GM21723 (cell line): ENCODE measurements around the gene NHERF1.
A peak's percentile ranks its signal among the peaks of the same experiment; 100 is the strongest.

Experiments used
- ATAC-seq: cut with Tn5 transposase; IDR thresholded peaks from one replicate; pipeline ENCODE4 v1.9.1; 2021; ENCODE audit warnings: mild to moderate bottlenecking, moderate library complexity; ENCODE audit not compliant: unreplicated experiment

Gene NHERF1

DNA sequence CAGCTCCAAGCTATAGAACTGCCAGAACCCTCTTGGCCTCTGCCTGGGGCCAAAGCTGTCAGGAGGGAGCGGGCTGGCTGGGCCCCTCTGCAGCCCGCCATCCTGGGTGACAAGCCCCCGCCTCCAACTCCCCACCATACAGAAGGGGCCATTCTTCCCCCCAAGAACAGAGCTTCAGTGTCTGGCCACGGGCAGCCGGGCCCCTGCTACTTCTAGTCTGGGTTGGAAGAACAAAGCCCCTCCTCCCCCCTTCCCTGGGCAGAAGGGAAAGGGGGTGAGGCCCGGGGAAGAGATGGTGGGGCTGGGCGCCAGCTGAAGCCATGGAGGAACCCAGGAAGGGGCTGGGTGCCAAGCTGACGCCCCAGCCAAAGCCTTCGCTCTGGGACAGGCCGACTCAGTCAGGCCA is 18.7 kb downstream of the NHERF1 start:
- ATAC-seq: no peak

DNA sequence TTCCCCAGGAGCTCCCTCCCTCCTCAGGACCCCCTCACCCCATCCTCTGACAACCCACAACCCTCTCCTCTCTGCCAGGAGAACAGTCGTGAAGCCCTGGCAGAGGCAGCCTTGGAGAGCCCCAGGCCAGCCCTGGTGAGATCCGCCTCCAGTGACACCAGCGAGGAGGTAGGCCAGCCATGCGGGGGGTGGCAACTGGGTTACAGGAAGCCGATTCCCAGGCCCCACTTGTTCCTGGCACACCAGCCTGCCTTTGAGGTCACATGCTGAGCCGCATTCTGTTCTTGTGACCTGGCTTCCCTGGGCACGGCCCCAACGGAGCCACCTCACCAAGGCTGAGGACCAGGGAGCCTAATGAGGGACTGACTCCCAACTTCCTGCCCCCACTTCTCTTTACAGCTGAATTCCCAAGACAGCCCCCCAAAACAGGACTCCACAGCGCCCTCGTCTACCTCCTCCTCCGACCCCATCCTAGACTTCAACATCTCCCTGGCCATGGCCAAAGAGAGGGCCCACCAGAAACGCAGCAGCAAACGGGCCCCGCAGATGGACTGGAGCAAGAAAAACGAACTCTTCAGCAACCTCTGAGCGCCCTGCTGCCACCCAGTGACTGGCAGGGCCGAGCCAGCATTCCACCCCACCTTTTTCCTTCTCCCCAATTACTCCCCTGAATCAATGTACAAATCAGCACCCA is 19.8 kb downstream of the NHERF1 start:
- ATAC-seq: no peak

DNA sequence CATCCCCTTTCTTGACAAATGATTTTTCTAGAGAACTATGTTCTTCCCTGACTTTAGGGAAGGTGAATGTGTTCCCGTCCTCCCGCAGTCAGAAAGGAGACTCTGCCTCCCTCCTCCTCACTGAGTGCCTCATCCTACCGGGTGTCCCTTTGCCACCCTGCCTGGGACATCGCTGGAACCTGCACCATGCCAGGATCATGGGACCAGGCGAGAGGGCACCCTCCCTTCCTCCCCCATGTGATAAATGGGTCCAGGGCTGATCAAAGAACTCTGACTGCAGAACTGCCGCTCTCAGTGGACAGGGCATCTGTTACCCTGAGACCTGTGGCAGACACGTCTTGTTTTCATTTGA is 20.3 kb downstream of the NHERF1 start:
- no peak for ATAC-seq

DNA sequence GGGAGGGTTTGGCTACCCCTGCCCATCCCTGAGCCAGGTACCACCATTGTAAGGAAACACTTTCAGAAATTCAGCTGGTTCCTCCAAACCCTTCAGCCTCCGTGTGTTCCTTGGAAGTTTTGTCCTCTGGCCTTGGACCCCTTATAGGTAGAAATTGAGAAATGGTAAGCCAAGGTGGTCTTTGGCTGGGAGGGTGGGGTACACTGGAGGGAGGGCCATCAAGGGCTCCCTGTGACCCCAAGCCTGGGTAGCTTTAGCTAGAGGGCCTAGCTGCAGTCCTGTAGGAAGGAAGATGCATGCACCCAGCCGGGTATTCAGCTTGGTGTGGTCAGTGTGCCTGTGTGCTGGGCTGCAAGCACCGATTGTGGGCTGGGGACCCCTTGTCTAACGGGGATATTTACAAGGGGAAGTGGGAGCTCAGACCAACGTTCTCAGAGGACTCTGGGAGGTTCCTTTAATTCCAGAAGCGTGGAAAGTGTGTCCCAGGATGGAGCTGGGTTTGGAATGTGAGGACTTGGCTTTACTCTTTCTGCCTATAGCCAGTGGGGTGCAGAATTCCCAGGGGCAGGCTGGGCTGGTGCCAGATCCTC is 20.9 kb downstream of the NHERF1 start:
- ATAC-seq: no peak

DNA sequence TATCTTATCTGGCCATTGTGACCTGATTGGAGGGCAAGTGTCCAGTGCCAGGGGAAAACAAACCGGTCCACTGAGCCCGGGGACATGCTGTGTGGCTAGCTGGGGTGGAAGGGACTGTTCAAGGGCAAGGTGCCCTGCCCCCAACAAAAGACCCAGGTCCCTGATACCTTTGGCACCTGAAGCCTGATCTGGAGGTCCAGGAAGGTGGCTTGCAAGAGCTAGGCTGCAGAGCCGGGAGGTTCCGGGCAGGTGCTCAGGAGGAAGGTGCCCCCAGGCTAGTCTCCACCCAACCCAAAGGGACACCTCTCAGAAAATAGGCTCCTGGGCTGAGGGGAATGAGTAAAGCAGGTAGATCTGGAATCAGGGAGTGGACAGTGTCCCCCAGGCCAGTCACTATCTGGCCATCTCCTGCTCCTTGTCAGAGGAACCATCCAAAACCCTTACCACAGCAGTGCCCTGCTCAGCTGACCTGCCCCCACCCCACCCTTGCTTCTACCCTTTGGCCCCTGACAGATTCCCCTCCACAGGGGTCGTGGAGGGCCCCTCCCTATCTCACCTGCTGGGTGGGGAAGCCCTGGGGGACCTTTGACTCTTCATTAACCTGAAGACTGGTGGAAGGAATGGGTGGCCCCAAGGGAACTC is 21.5 kb downstream of the NHERF1 start:
- ATAC-seq: no peak

DNA sequence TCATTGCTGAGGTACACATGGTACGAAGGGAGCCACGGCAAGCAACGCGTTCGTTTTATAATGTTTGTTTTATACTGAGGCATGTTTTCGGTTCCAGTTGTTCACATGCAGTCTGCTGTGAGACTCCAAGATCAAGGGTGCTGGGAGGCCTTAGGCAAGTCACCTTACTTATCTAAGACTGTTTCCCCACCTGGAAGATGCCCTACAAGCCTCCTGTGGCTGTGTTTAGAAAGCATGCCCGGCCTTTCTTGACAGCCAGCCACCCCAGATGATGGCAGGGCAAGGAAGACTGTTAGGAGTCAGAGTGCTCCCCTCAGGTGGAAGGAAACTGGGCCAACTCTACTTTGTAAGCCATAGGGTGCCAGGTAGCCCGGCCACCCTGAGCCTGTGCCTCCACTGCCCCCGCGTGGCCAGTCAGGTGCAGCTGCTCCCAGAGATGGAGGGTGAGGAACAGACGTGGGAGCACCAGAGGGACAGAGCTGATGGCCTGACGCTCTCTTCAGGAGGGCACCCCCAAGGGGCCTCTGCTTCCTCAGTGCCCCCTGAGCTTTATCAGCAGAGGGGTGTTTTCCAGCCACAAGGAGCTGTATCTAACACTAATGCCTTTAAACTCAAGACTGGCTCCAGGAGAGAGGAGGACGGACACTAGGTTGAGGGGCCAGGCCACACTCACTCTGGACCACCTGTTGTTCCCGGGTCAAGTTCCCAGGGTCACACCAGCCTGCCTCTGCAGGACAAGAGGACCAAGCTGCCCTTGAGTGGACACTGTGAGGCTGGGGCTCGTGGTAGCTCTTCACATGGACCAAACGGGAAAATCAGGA is 22.3 kb downstream of the NHERF1 start:
- ATAC-seq: no peak

DNA sequence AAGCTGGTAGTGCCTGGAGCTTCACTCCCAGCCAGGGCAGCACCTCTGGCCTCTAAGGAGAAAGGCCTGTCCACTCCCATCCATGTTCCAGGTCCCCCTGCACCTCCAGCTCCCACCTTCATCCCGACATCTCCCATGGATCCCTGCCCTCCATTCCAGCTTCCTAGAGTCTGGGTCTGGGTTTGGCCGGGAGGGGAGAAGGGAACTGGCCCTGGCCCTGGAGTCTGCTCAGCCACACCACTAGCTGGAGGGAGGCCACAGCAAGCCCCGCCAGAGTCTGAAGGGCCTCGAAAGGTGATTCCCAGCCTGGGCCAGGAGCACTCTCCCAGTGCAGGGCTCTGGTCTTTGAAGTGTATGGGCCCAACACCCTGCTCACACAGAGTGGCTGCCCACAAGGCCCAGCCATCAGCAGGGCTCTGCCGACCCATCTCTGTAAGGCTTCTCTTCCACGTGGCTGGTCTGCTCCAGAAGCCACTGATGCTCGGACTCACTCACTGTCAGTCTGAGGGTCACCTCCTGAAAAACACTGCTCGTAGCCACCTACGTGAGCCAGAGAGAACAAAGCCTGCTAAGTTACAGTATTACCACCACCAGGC is 23.0 kb downstream of the NHERF1 start:
- ATAC-seq: no peak

DNA sequence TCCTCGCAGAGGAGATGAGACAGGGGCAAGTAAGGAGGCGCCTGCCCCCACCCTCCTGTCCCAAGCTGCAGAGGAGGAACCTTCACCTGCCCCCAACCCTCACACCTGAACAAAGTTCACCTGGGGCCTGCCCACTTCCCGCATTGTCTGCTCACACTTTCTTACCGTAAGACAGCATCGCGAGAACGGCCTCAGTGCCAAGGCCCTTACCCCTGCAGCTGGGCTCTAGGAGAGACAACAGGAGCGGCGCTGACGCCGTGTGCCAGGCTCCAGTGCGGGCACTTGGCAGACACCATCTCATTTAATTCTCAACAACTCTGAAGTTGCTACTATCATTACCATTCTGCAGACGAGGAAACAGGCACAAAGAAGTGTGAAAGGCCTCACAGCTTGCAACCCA is 23.6 kb downstream of the NHERF1 start:
- ATAC-seq: no peak

DNA sequence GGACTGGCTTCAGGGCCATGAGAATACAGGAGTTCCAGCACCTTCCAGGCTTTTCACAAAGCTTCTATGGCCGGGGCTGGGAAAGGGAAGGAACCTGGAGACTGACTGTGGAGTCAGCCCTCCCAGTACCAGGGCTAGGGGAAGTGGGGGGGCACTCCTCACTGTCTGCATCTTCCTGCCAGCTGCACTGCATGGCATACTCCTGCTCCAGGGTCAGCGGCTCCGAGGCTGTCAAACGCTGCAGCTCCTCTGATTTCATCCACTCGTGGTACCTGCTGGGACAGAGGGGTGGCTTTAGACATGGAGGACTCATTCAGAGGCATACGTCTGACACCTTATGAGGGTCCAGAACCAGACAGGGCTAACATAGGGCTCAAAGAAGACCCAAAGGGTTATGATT is 25.0 kb downstream of the NHERF1 start:
- no peak for ATAC-seq

DNA sequence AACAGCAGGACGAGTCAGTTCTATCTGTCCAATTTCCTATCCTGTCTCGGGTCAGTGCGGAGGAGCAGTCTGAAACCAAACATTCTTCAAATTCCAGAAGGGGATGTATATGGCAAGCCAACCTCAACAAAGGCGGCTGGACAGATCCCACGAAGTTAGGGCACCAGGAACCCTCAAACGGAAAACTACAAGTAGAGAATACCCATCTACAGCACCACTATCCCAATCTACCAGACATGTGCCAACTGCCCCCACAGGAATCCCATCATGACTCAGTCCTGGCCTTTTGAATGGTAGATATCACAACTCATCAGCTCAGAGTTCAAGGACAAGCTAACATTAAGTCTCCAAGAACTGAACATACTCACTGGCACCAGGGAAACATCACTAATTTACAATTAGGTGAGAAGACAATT is 25.5 kb downstream of the NHERF1 start:
- no peak for ATAC-seq

DNA sequence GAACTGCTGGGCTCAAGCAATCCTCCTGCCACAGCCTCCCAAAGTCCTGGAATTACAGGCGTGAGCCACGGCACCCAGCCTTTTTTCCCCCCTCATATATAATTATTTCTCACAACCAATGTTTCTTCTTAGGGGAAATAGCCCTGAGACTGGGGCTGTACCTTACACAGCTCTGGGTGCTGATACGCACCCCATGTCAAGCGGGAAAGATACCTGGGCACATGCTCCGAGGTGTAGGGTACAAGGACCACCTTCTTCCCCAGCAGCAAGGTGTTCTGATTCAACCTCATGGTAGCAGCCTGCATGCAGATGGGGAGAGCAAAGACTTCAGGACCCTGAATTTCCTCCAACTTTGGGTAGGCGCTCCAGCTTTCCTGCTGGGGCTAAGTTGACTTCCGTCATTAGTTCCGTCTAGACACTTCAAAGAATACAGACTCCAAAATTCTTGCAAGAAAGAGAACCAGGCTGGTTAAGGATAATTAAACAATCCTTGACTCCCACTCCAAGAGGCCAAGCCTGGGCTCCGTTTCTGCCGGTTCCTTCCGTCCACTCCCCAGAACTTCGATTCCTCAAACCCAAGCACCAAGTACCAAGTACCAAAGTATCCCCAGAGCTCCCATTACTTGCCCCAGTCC is 27.1 kb downstream of the NHERF1 start:
- no peak for ATAC-seq

DNA sequence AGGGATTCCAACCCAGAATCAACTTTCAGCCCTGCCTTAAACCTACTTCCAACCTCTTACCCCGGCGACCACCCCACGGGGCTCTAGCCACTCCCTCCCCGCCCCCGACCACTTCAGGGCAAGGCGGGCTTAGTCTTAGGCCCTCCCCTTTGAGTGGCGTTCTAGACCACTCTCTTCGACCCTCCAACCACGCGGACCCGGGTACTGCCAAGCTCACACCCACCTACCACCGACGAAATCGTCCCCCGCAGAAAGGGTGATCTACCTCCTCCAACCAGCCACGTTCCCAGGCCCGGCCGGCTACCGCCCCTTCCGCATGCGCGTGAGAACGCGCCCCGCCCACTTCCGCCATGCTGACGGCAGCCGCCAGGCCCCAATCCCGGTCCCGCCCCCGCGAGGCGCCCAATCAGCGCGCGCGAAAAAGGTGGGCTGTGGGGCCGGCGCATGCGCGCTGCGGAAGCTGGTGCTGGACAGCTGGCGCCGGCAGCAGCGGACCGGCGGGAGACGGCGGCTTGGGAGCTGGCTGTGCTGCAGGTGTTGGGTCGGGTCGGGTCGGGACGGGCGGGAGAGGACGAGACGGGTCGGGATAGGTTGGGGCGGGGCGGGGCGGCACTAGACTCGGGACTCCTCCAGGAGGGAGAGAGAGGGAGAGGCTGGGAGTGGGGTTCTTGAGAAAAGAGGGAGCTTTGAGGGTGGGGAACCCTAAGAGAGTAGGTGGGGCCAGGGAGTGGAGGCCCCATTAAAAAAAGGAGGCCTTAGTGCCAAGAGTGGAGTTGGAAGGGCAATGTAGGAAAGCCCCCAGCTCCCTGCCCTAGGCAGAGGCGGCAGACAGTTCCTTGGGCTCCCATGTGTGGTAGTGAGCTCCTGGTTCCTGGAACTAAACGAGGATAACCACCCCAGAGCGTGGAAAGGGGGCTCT is 27.9 kb downstream of the NHERF1 start, which contains the start of gene NAT9:
Gene NAT9 (minus strand): TSS at position 302 of the 919 bp plus-strand sequence. CDS start 647 bp downstream, outside the sequence.
- peak; percentile 58 for ATAC-seq

DNA sequence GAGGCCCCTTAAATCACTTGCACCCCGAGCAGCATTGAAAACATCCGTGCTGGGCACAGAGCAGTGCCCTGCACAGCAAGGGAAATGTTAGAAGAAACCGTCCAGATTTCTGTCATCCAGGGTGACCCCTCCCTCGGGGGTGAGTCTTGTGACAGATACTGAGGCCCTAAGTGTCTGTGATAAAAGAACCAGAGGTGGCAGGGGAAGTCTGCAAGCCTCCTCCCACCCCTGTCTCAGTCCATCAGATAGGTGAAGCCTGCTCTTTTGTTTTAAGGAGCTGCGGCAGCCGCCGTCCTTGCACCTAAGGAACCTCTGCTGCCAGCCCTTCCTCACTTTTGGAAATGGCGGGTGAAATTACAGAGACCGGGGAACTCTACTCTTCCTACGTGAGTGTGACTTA is 28.6 kb downstream of the NHERF1 start:
- no peak for ATAC-seq

DNA sequence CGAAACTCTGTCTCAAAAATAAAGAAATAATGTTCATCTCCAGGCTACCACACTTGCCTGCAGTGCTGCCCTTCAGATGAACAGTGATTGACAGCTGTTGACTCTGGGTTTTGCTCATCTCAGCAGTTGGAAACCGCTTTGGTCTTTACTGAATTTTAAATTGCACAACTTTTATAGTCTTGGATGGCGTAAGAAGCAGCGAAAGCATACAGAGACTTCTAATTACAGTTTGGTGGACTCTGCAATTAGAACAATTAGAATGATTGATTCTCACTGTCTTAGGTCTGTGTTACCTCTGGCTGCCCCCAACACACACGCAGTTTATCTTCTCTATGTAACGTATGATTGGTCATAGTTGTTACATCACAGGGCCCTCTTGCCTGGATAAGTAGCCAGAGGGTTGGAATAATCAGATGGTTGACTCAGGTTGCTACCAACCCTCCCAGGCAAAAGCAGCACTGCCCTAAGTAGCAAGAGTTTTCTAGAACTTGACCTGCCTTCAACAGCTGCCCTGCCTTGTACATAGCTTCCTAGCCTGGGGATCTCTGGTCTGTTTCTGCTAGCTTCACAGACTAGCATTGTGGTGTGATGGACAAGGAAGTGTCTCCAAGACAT is 29.6 kb downstream of the NHERF1 start:
- ATAC-seq: no peak

DNA sequence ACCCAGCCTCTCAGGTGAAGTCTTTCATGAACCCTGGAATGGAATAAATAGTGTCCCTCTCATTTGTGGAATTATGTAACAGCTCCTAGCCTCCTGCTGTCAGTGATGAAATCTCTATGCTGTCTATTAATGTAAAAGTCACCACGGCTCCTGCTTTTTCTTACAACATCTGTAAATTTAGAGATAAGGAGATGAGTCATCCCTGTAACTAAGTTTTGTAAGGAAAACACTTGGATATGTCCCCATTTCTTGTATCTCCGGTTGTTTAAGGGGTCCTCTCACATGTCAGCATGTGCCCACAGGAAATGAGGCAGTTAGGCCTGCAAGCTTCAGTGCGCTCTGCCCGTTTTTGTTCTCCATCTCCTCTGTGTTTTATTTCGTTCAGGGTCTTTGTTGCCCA is 30.5 kb downstream of the NHERF1 start:
- ATAC-seq: no peak

DNA sequence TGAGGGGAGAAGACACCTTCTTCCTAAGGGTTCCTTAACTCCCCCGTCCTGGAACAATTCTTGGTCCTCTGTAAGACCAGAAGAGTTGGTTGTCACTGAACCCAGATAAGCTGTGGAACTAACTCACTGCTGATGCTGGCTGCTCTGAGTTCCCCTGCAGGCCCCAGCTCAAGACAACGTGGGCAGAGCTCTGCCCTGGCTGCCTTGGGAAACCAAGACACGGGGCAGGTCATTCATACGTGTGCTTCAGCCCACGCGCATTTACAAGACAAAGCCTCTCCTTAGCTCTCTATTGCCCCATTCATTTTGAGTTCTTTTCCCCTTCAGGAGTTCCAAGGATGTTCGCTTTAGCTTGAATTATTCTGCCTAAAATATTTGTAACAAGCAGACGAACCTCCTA is 31.1 kb downstream of the NHERF1 start:
- ATAC-seq: no peak

DNA sequence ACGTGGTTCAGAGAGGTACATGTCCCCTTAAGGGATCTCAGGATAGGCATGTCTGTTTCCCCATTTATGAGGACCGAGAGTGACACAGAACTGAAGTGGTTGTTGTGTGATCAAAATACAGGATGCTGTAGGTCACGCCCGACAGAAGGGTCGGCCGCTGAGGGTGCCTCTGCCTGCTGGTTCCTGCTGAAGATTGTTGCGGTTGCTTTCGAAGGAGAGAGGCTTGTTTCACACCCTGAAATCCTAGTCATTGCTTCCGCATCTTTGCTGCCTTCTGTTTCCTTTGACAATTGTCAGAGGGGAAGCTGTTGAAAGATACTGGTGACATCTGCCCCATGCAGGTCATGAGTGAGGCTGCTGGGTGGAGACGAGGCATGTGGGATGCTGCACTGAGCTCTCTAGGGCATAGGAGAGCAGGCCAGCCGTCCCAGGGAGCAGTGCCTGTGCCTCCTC is 31.5 kb downstream of the NHERF1 start:
- ATAC-seq: peak; percentile 53

DNA sequence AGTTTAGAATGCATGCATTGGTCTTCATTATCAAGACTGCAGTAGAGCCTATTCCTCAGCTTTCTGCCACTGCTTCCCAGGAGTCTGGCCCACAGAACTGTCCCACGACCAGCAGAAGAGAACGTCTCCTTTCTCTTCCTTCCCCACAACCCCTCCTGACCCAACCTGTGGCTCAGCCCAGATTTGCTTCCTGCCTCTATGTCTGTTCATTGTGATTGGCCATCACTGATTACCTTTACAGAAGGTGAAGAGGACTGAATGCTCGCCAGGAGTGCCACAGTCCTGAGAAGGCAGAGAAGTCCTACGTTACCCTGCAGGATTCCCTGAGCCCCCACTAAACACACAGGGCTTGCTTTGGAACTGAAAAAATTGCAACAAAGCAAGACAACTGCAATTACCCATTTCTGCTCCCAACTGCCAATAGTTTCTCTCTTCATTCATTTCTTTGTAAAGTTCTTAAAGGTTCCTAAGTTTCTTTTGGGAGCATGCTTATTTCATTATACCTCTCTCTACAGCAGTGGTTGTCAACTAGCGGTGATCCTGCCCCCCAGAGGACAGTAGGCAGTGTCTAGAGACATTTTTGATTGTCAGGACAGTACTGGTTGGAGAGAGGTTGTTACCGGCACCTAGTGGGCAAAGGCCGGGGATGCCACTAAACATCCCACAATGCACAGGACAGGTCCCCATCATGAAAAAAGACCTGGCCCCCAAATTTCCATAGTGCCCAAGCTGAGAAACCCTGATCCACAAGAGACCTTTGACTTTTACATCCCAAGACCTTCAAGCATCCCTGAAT is 32.2 kb downstream of the NHERF1 start:
- no peak for ATAC-seq
